Prostate gland (tissue), 2 donors: ENCODE measurements around the gene NCAPG2. TPM values are rescaled to one million over a fixed set of nuclear protein-coding genes. Genes with fewer than 3 reads are reported as not detected.

ENCODE experiments used
- DNase-seq: peaks from one replicate; pipeline ENCODE4 v3.0.0-alpha.2; 2019; ENCODE audit warnings: low spot score
- H3K27ac ChIP-seq, 2 donors: fragments of 200-600 bp; sonication (generic); 2 replicates each; pipeline ENCODE4 v1.5.1; 2017 to 2019
- H3K27me3 ChIP-seq: fragments of 200-600 bp; sonication (generic); replicated peaks from 2 replicates; pipeline ENCODE4 v1.5.1; 2019; ENCODE audit not compliant: insufficient read depth
- H3K36me3 ChIP-seq, 2 donors: fragments of 200-600 bp; sonication (generic); 1 replicate in 1 of 2; 2 replicates in 1 of 2; pipeline versions ENCODE4 v1.5.1 to v1.8.1; 2017 to 2019
- H3K4me1 ChIP-seq: fragments of 200-600 bp; sonication (generic); replicated peaks from 2 replicates; pipeline ENCODE4 v1.5.1; 2019
- H3K4me3 ChIP-seq, 2 donors: fragments of 200-600 bp; sonication (generic); 2 replicates each; pipeline ENCODE4 v1.5.1; 2017 to 2019
- H3K9me3 ChIP-seq: fragments of 200-600 bp; sonication (generic); 2 replicates; pipeline ENCODE4 v1.5.1; 2017
- CTCF ChIP-seq, 4 experiments: fragments of 200-600 bp in 2 of 4; fragments of 450-650 bp in 2 of 4; sonication (generic) in 2 of 4; IDR thresholded peaks; 1 replicate in 3 of 4; 2 replicates in 1 of 4; pipeline ENCODE4 v1.5.1; 2016 to 2019; ENCODE audit warnings: antibody characterized with exemption in 4 of 4, mild to moderate bottlenecking in 2 of 4, moderate library complexity in 2 of 4
- POLR2A ChIP-seq: fragments of 450-650 bp; IDR thresholded peaks from one replicate; pipeline ENCODE4 v1.6.1; 2016; ENCODE audit warnings: antibody characterized with exemption, mild to moderate bottlenecking
- POLR2AphosphoS5 ChIP-seq: sonication (generic); formaldehyde crosslinking; IDR thresholded peaks from one replicate; pipeline ENCODE4 v1.6.1; 2017; ENCODE audit warnings: antibody characterized with exemption
- WGBS: methylation state at CpG from one replicate; pipeline ENCODE4 v1.1.5; 2018; 5-methylcytosine and 5-hydroxymethylcytosine counted together
- intact Hi-C: fragments of 100-400 bp; cut with DNase I; formaldehyde crosslinking; loops from one replicate; pipeline ENCODE4 v1.14.2; 2022
- total RNA-seq, 2 donors: library from RNA; depleted of rRNA; stranded (reverse); fragments of >200 nt; gene quantifications; one replicate each; pipeline ENCODE4 v1.1.0, GENCODE V29; 2016

Gene NCAPG2
- total RNA-seq, 2 donors from 2014 or later, result 7.9 to 11.9 TPM

GRCh38 chr7:158607563-158607962 is 97.0 kb downstream of the NCAPG2 start:
- TF ChIP-seq POLR2AphosphoS5 (no peak), POLR2A (no peak), CTCF (IDR thresholded peaks at IDR 0.05) (no peak)
- Histone ChIP-seq H3K27ac (no peak overlapping the region), H3K4me1 (no peaks in the 10 kb centered on the region), H3K9me3 (no peaks in the 10 kb centered on the region), H3K27me3 (no peaks in the 10 kb centered on the region), H3K36me3 (no peaks in the 10 kb centered on the region), H3K4me3 (no peak overlapping the region)
- 97% methylated on average over 6 of the region's 6 CpGs for WGBS
- no peak for DNase-seq
- intact Hi-C loops, result no loop called here

- DNase-seq, result no peak
- 91% methylated on average over 18 of the region's 18 CpGs for WGBS
- TF ChIP-seq CTCF (IDR thresholded peaks at IDR 0.05), result no peak
- no peak for TF ChIP-seq POLR2A
- no peak for TF ChIP-seq POLR2AphosphoS5
- Histone ChIP-seq H3K4me1 (no peaks in the 10 kb centered on the region), H3K9me3 (no peaks in the 10 kb centered on the region), H3K4me3 (no peak overlapping the region), H3K27ac (no peak overlapping the region), H3K36me3 (no peaks in the 10 kb centered on the region), H3K27me3 (no peaks in the 10 kb centered on the region)
- intact Hi-C loops, result no loop called here
Observed at GRCh38 chr7:158606671-158607424, 97.8 kb downstream of the NCAPG2 start.

GRCh38 chr7:158606129-158606528 is 98.5 kb downstream of the NCAPG2 start:
- TF ChIP-seq CTCF (IDR thresholded peaks at IDR 0.05) (no peak), POLR2AphosphoS5 (no peak), POLR2A (no peak)
- intact Hi-C loops, result no loop called here
- no peaks in the 10 kb centered on the region for H3K36me3 ChIP-seq
- no peak for DNase-seq
- H3K4me3 ChIP-seq, result no peak overlapping the region
- WGBS, result 51% methylated on average over 4 of the region's 4 CpGs
- no peak overlapping the region for H3K27ac ChIP-seq
- no peaks in the 10 kb centered on the region for H3K27me3 ChIP-seq
- H3K4me1 ChIP-seq, result no peaks in the 10 kb centered on the region
- H3K9me3 ChIP-seq, result no peaks in the 10 kb centered on the region

- DNase-seq, result no peak
Observed at GRCh38 chr7:158603773-158604755, 100.5 kb downstream of the NCAPG2 start.

More at GRCh38 chr7:158603773-158604755, 100.5 kb downstream of the NCAPG2 start:
- WGBS, result 92% methylated on average over 23 of the region's 23 CpGs
- Histone ChIP-seq H3K9me3 (no peaks in the 10 kb centered on the region), H3K4me1 (no peaks in the 10 kb centered on the region), H3K27me3 (no peaks in the 10 kb centered on the region), H3K27ac (no peak overlapping the region), H3K4me3 (no peak overlapping the region), H3K36me3 (no peaks in the 10 kb centered on the region)
- TF ChIP-seq POLR2AphosphoS5 (no peak), POLR2A (no peak), CTCF (IDR thresholded peaks at IDR 0.05) (no peak)
- intact Hi-C loops, result no loop called here
